SK-N-MC (cell line): ENCODE data around the gene MPZL2.

ENCODE experiments used
- DNase-seq: peaks from one replicate; pipeline ENCODE4 v3.0.0-alpha.2; 2011; ENCODE audit warnings: low read depth, low spot score
- H3K27ac ChIP-seq: fragments of 200-600 bp; sonication (generic); 2 replicates; pipeline ENCODE4 v1.5.1; 2016; ENCODE audit warnings: mixed run types
- H3K36me3 ChIP-seq: fragments of 200-600 bp; sonication (generic); 2 replicates; pipeline ENCODE4 v1.6.1; 2017; ENCODE audit warnings: antibody characterized with exemption, low read length, mixed read lengths; ENCODE audit not compliant: insufficient read depth
- H3K4me3 ChIP-seq: fragments of 200-600 bp; sonication (generic); 2 replicates; pipeline ENCODE4 v1.5.1; 2016
- H3K9ac ChIP-seq: fragments of 200-600 bp; sonication (generic); 2 replicates; pipeline ENCODE4 v1.8.0; 2017; ENCODE audit warnings: mixed run types, mixed read lengths; ENCODE audit not compliant: insufficient read length
- H3K9me3 ChIP-seq: fragments of 200-600 bp; sonication (generic); 2 replicates; pipeline ENCODE4 v1.6.1; 2017; ENCODE audit warnings: low read depth, mild to moderate bottlenecking, antibody characterized with exemption, low read length, moderate library complexity, mixed read lengths
- EZH2 ChIP-seq: fragments of 200-600 bp; sonication (generic); IDR thresholded peaks from one replicate; pipeline ENCODE4 v1.6.1; 2017; ENCODE audit warnings: antibody characterized with exemption
- FOXP2 ChIP-seq: optimal IDR thresholded peaks from 2 replicates; pipeline ENCODE3; 2011; ENCODE audit warnings: mild to moderate bottlenecking, moderate library complexity; ENCODE audit not compliant: insufficient read depth; ENCODE audit errors: extremely low read length, control extremely low read depth
- POLR2AphosphoS5 ChIP-seq: IDR thresholded peaks from 2 replicates; pipeline ENCODE4 v1.6.1; 2012; ENCODE audit warnings: mild to moderate bottlenecking, low read depth, low read length, borderline replicate concordance

MPZL2 gene

GRCh38 chr11:118223992-118224391 is 40.1 kb downstream of the MPZL2 start:
- Histone ChIP-seq H3K27ac (no peak overlapping the region), H3K36me3 (no peaks in the 10 kb centered on the region), H3K4me3 (no peak overlapping the region), H3K9me3 (no peaks in the 10 kb centered on the region), H3K9ac (no peak overlapping the region)
- no peak for DNase-seq
- TF ChIP-seq FOXP2 (no peak), POLR2AphosphoS5 (no peak), EZH2 (no peak)

GRCh38 chr11:118223570-118223969 is 40.5 kb downstream of the MPZL2 start:
- no peaks in the 10 kb centered on the region for H3K9me3 ChIP-seq
- H3K4me3 ChIP-seq: no peak overlapping the region
- H3K9ac ChIP-seq: no peak overlapping the region
- DNase-seq: no peak
- no peak for TF ChIP-seq POLR2AphosphoS5
- TF ChIP-seq EZH2: no peak
- TF ChIP-seq FOXP2: no peak
- H3K27ac ChIP-seq: no peak overlapping the region
- no peaks in the 10 kb centered on the region for H3K36me3 ChIP-seq

GRCh38 chr11:118222437-118222836 is 41.7 kb downstream of the MPZL2 start:
- Histone ChIP-seq H3K36me3 (no peaks in the 10 kb centered on the region), H3K9ac (no peak overlapping the region), H3K4me3 (no peak overlapping the region), H3K9me3 (no peaks in the 10 kb centered on the region), H3K27ac (no peak overlapping the region)
- TF ChIP-seq EZH2 (no peak), FOXP2 (no peak), POLR2AphosphoS5 (no peak)
- no peak for DNase-seq

DNA sequence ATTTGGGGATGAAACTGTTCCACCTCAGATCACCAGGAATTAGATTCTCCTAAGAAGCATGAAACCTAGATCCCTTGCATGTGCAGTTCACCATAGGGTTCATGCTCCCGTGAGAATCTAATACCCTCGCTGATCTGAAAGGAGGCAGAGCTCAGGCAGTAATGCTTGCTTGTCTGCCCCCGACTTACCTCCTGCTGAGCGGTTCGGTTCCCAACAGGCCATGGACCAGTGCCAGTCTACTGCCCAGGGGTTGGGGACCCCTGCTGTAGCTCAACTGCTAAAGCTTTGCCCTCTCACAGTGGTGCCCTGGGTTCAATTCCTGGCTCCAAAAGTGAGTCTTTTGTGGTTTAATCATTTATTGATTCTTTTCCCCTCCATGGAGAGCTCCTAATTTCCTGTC is 42.7 kb downstream of the MPZL2 start:
- no peaks in the 10 kb centered on the region for H3K9me3 ChIP-seq
- TF ChIP-seq FOXP2: no peak
- no peak for TF ChIP-seq POLR2AphosphoS5
- no peak for TF ChIP-seq EZH2
- no peak for DNase-seq
- H3K4me3 ChIP-seq: no peak overlapping the region
- H3K9ac ChIP-seq: no peak overlapping the region
- no peak overlapping the region for H3K27ac ChIP-seq
- H3K36me3 ChIP-seq: no peaks in the 10 kb centered on the region

- DNase-seq: no peak
- TF ChIP-seq POLR2AphosphoS5 (no peak), FOXP2 (no peak), EZH2 (no peak)
- Histone ChIP-seq H3K27ac (no peak overlapping the region), H3K4me3 (no peak overlapping the region), H3K36me3 (no peaks in the 10 kb centered on the region), H3K9ac (no peak overlapping the region), H3K9me3 (no peaks in the 10 kb centered on the region)
These were observed 44.4 kb downstream of the MPZL2 start for GRCh38 chr11:118219732-118220131.

DNA sequence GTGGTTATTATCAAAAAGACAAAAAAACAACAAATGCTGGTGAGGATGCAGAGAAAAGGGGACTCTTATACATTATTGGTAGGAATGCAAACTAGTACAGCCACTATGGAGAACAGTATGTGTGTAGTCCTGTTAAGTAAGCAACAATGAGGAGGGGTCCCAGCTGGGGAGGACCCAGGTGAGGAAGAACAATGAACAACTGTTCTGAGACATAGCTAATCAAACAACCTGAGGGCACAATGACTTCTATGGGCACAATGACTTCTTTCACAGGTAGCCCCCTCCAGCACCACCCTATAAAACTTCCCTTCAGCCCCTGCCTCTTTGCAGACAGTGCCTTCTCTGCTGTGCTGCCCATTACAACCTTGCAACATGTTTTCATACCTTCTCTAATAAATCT is 44.9 kb downstream of the MPZL2 start:
- no peak overlapping the region for H3K4me3 ChIP-seq
- DNase-seq: no peak
- no peak overlapping the region for H3K9ac ChIP-seq
- no peaks in the 10 kb centered on the region for H3K9me3 ChIP-seq
- no peak overlapping the region for H3K27ac ChIP-seq
- no peaks in the 10 kb centered on the region for H3K36me3 ChIP-seq
- TF ChIP-seq FOXP2: no peak
- TF ChIP-seq EZH2: no peak
- no peak for TF ChIP-seq POLR2AphosphoS5

DNA sequence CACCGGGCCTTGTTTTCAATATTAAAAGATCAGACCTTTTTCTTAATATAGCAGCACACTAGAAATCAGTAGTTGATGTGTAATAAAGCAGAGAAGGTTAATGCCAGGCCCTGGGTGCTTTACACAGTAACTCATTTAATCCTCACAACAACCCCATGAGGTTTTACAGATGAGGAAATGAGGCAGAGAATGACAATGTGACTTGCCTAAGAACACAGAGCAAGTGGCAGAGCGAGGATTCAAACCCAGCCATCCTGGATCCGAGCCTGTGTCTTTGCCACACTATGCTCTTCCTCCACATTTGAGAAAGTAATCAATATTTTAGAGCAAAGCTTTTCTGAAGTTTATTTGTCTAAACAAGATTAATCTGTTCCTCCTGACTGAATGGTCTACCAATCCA is 46.5 kb downstream of the MPZL2 start:
- H3K9ac ChIP-seq: no peak overlapping the region
- H3K4me3 ChIP-seq: no peak overlapping the region
- TF ChIP-seq POLR2AphosphoS5 (no peak), FOXP2 (no peak), EZH2 (no peak)
- no peaks in the 10 kb centered on the region for H3K9me3 ChIP-seq
- DNase-seq: no peak
- H3K36me3 ChIP-seq: no peaks in the 10 kb centered on the region
- no peak overlapping the region for H3K27ac ChIP-seq

- Histone ChIP-seq H3K9ac (no peak overlapping the region), H3K27ac (no peak overlapping the region), H3K36me3 (no peaks in the 10 kb centered on the region), H3K4me3 (no peak overlapping the region), H3K9me3 (no peaks in the 10 kb centered on the region)
- TF ChIP-seq POLR2AphosphoS5 (no peak), FOXP2 (no peak), EZH2 (no peak)
- no peak for DNase-seq
These were observed 47.2 kb downstream of the MPZL2 start for GRCh38 chr11:118216621-118217481.

DNA sequence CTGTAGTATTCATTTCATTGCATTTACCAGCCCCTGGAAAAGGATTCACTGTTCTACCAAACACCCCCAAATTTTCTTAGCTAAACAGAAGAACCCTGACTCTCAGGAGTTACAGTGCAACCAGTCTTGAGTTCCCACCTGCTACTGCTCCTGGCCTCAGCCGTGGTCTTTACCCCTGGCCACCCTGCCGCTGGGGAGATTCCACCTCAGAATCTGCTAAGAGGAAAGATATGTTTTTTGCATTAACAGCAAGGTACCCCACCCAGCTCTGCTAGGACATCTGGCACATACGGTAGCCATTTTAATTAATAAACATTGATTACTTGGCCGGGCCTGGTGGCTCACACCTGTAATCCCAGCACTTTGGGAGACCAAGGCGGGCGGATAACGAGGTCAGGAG is 48.3 kb downstream of the MPZL2 start:
- DNase-seq: no peak
- no peak overlapping the region for H3K9ac ChIP-seq
- no peak overlapping the region for H3K27ac ChIP-seq
- TF ChIP-seq FOXP2: no peak
- no peak for TF ChIP-seq POLR2AphosphoS5
- no peak for TF ChIP-seq EZH2
- H3K9me3 ChIP-seq: no peaks in the 10 kb centered on the region
- no peaks in the 10 kb centered on the region for H3K36me3 ChIP-seq
- H3K4me3 ChIP-seq: no peak overlapping the region
